Epithelial cell of proximal tubule (primary cell): ENCODE measurements around the gene STN1. TPM values are rescaled to one million over a fixed set of nuclear protein-coding genes. Genes with fewer than 3 reads are reported as not detected.
A peak's percentile ranks its signal among the peaks of the same experiment; 100 is the strongest.

Experiments
- DNase-seq: peaks from one replicate; pipeline ENCODE4 v3.0.0-alpha.2; 2011; ENCODE audit warnings: low read depth
- H3K4me3 ChIP-seq: 2 replicates; pipeline ENCODE4 v1.5.1; 2011; ENCODE audit warnings: low read depth, mild to moderate bottlenecking, low read length
- total RNA-seq: library from RNA; depleted of rRNA; stranded (reverse); fragments of >200 nt; gene quantifications from 2 replicates; pipeline ENCODE4 v1.2.3, GENCODE V29; 2015
- TF ChIP-seq, protein P1 (sequence below): conservative IDR thresholded peaks from 2 replicates; pipeline ENCODE4 v1.5.1; 2012; ENCODE audit warnings: low read depth, mild to moderate bottlenecking, low read length

The STN1 gene
- total RNA-seq, 1 donor from 2014 or later, result 28.2 TPM

GRCh38 chr10:103870516-103870915 lies 47.5 kb downstream of the STN1 start:
- no peak overlapping the region for H3K4me3 ChIP-seq
- no peak for DNase-seq
- TF ChIP-seq, protein P1, sequence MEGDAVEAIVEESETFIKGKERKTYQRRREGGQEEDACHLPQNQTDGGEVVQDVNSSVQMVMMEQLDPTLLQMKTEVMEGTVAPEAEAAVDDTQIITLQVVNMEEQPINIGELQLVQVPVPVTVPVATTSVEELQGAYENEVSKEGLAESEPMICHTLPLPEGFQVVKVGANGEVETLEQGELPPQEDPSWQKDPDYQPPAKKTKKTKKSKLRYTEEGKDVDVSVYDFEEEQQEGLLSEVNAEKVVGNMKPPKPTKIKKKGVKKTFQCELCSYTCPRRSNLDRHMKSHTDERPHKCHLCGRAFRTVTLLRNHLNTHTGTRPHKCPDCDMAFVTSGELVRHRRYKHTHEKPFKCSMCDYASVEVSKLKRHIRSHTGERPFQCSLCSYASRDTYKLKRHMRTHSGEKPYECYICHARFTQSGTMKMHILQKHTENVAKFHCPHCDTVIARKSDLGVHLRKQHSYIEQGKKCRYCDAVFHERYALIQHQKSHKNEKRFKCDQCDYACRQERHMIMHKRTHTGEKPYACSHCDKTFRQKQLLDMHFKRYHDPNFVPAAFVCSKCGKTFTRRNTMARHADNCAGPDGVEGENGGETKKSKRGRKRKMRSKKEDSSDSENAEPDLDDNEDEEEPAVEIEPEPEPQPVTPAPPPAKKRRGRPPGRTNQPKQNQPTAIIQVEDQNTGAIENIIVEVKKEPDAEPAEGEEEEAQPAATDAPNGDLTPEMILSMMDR, result no peak

- DNase-seq, result no peak
These were observed 48.6 kb downstream of the STN1 start for GRCh38 chr10:103869336-103869735.

GRCh38 chr10:103868200-103868599 lies 49.8 kb downstream of the STN1 start:
- no peak for DNase-seq
- TF ChIP-seq, protein P1, result no peak
- H3K4me3 ChIP-seq, result no peak overlapping the region

More at GRCh38 chr10:103869336-103869735, 48.6 kb downstream of the STN1 start:
- TF ChIP-seq, protein P1, result no peak
- H3K4me3 ChIP-seq, result no peak overlapping the region

- DNase-seq, result no peak
- TF ChIP-seq, protein P1, result no peak
- no peak overlapping the region for H3K4me3 ChIP-seq
These were observed 56.5 kb downstream of the STN1 start for GRCh38 chr10:103861505-103861904.

GRCh38 chr10:103859161-103860086 lies 58.6 kb downstream of the STN1 start:
- H3K4me3 ChIP-seq, result no peak overlapping the region
- no peak for DNase-seq
- TF ChIP-seq, protein P1, result peak; percentile 69

DNA sequence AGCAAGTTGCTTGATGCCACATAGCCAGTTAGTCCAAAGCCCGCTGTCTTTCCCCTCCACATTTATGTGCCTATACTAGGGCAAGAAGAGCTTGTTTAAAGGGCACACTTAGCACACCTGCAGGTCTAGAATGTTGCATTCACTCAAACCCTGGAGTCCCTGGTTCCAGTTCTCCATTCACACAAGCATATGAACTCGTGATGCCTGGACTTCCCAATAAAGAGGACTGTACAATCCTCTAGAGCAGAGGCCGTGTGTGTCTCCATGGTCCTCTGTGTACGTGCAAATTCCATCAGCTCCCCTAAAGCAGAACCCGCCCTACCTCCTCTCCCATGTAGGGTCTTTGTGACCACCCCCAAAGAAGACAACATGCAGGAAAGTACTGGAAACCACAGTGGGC lies 59.6 kb downstream of the STN1 start:
- H3K4me3 ChIP-seq, result no peak overlapping the region
- TF ChIP-seq, protein P1, result no peak
- DNase-seq, result no peak

DNA sequence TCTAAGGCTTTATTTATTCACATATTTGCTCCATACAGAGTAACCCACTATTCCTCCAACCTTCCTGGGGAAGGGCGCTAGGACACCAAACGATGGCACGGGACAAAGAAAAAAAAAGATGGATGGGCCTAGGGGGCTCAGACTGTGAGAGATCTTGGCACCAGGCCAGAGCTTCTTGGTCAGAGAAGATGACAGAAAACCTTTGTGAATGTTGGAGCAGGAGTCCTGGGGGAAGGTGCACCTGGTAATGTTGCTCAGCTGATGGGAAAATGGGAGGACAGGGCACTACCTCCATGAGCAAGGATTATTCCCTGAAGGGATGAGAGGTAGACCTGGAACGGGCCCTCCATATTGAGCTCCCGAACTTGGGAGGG lies 61.2 kb downstream of the STN1 start:
- TF ChIP-seq, protein P1, result no peak
- no peak for DNase-seq
- no peak overlapping the region for H3K4me3 ChIP-seq
